Adrenal gland (tissue), 5 donors: ENCODE results near the gene FAM200B.

Experiments used
- CTCF ChIP-seq, 6 experiments: fragments of 450-650 bp in 4 of 6; fragments of 200-600 bp in 2 of 6; sonication (generic) in 1 of 6; IDR thresholded peaks; 1 replicate in 5 of 6; 2 replicates in 1 of 6; pipeline versions ENCODE4 v1.5.1 to v1.8.0; 2016 to 2021; ENCODE audit warnings: antibody characterized with exemption in 6 of 6, mild to moderate bottlenecking in 2 of 6, moderate library complexity in 1 of 6
- POLR2A ChIP-seq, 2 donors: fragments of 450-650 bp; IDR thresholded peaks; one replicate each; pipeline ENCODE4 v1.6.1; 2017; ENCODE audit warnings: antibody characterized with exemption in 2 of 2, mild to moderate bottlenecking in 2 of 2, moderate library complexity in 1 of 2
- donor health status: DM: no; HTN: no; CAD: no.

- TF ChIP-seq POLR2A (IDR thresholded peaks at IDR 0.05) (no peak), CTCF (IDR thresholded peaks at IDR 0.05) (no peak)
Observed at GRCh38 chr4:15676899-15677298, 4.7 kb upstream of the FAM200B start.
